Liver (tissue), 9 donors: ENCODE results near the gene NCOR1. TPM values are rescaled to one million over a fixed set of nuclear protein-coding genes. Genes with fewer than 3 reads are reported as not detected.
"Not testable (repeated sequence)": the region's sequence is repeated elsewhere in the genome, so short reads cannot be mapped to it uniquely, and the experiment has no call there.

ENCODE experiments used
- DNase-seq: peaks from one replicate; pipeline ENCODE4 v3.0.0-alpha.2; 2017; ENCODE audit warnings: low spot score
- H3K27ac ChIP-seq, 2 donors: one replicate each; pipeline ENCODE4 v1.7.0; 2013; ENCODE audit warnings: inconsistent platforms in 2 of 2, low read length in 2 of 2, control low read depth in 1 of 2, low read depth in 1 of 2, mild to moderate bottlenecking in 1 of 2
- H3K27me3 ChIP-seq, 4 donors: one replicate each; pipeline versions ENCODE4 v1.6.1 to v1.7.0; 2013; ENCODE audit warnings: low read length in 3 of 4, inconsistent platforms in 1 of 4, mild to moderate bottlenecking in 1 of 4, moderate library complexity in 1 of 4; ENCODE audit not compliant: control insufficient read depth in 4 of 4, insufficient read depth in 4 of 4
- H3K36me3 ChIP-seq, 4 donors: one replicate each; pipeline versions ENCODE4 v1.6.1 to v1.7.0; 2013; ENCODE audit warnings: low read length in 3 of 4, mild to moderate bottlenecking in 3 of 4, low read depth in 1 of 4, moderate library complexity in 1 of 4; ENCODE audit not compliant: control insufficient read depth in 4 of 4, insufficient read depth in 3 of 4
- H3K4me1 ChIP-seq, 4 donors: one replicate each; pipeline versions ENCODE4 v1.6.1 to v1.7.0; 2013; ENCODE audit warnings: low read length in 3 of 4, mild to moderate bottlenecking in 3 of 4, moderate library complexity in 1 of 4; ENCODE audit not compliant: control insufficient read depth in 4 of 4, insufficient read depth in 4 of 4
- H3K4me3 ChIP-seq, 3 donors: one replicate each; pipeline versions ENCODE4 v1.6.1 to v1.7.0; 2013; ENCODE audit warnings: low read length in 3 of 3, control low read depth in 1 of 3, low read depth in 1 of 3, mild to moderate bottlenecking in 1 of 3
- H3K9ac ChIP-seq, 2 donors: one replicate each; pipeline ENCODE4 v1.7.0; 2013; ENCODE audit warnings: low read length in 2 of 2, mild to moderate bottlenecking in 2 of 2, moderate library complexity in 2 of 2, control low read depth in 1 of 2, low read depth in 1 of 2
- H3K9me3 ChIP-seq, 4 donors: one replicate each; pipeline versions ENCODE4 v1.6.1 to v1.7.0; 2013; ENCODE audit warnings: low read length in 3 of 4; ENCODE audit not compliant: control insufficient read depth in 4 of 4
- ATF3 ChIP-seq: IDR thresholded peaks from 2 replicates; pipeline ENCODE4 v1.6.1; 2016; ENCODE audit warnings: antibody characterized with exemption
- EGR1 ChIP-seq, 2 donors: IDR thresholded peaks; 2 replicates each; pipeline ENCODE4 v1.6.1; 2016 to 2018; ENCODE audit warnings: antibody characterized with exemption in 2 of 2, low read depth in 2 of 2
- FOXA1 ChIP-seq: IDR thresholded peaks from 2 replicates; pipeline ENCODE4 v1.6.1; 2016; ENCODE audit warnings: antibody characterized with exemption
- FOXA2 ChIP-seq: IDR thresholded peaks from 2 replicates; pipeline ENCODE4 v1.6.1; 2016; ENCODE audit warnings: antibody characterized with exemption
- GABPA ChIP-seq, 2 donors: IDR thresholded peaks in 1 of 2; conservative IDR thresholded peaks in 1 of 2; 2 replicates each; pipeline ENCODE4 v1.6.1; 2016; ENCODE audit warnings: antibody characterized with exemption in 2 of 2, mild to moderate bottlenecking in 1 of 2, moderate library complexity in 1 of 2
- HNF4A ChIP-seq, 2 donors: conservative IDR thresholded peaks; 2 replicates each; pipeline ENCODE4 v1.6.1; 2016; ENCODE audit warnings: antibody characterized with exemption in 2 of 2, mild to moderate bottlenecking in 2 of 2
- HNF4G ChIP-seq: IDR thresholded peaks from 2 replicates; pipeline ENCODE4 v1.6.1; 2016; ENCODE audit warnings: antibody characterized with exemption
- JUND ChIP-seq, 2 donors: IDR thresholded peaks; 2 replicates each; pipeline ENCODE4 v1.6.1; 2016; ENCODE audit warnings: antibody characterized with exemption in 2 of 2
- NR2F2 ChIP-seq: IDR thresholded peaks from 2 replicates; pipeline ENCODE4 v1.6.1; 2016; ENCODE audit warnings: antibody characterized with exemption
- RAD21 ChIP-seq, 2 donors: IDR thresholded peaks; 2 replicates each; pipeline ENCODE4 v1.6.1; 2016; ENCODE audit warnings: antibody characterized with exemption in 2 of 2, mild to moderate bottlenecking in 2 of 2
- REST ChIP-seq: IDR thresholded peaks from 2 replicates; pipeline ENCODE4 v1.6.1; 2016; ENCODE audit warnings: antibody characterized with exemption, mild to moderate bottlenecking
- RXRA ChIP-seq, 2 donors: IDR thresholded peaks; 2 replicates each; pipeline ENCODE4 v1.6.1; 2017 to 2018; ENCODE audit warnings: antibody characterized with exemption in 2 of 2, mild to moderate bottlenecking in 1 of 2
- SP1 ChIP-seq: IDR thresholded peaks from 2 replicates; pipeline ENCODE4 v1.6.1; 2018; ENCODE audit warnings: antibody characterized with exemption, mild to moderate bottlenecking
- YY1 ChIP-seq: IDR thresholded peaks from 2 replicates; pipeline ENCODE4 v1.6.1; 2016; ENCODE audit warnings: antibody characterized with exemption, mild to moderate bottlenecking
- WGBS: extraction: QIAGEN DNeasy Blood & Tissue Kit; methylation state at CpG from one replicate; pipeline ENCODE4 v1.1.7; 2013; 5-methylcytosine and 5-hydroxymethylcytosine counted together
- polyA plus RNA-seq, 2 donors: library from polyadenylated mRNA; stranded (reverse) in 1 of 2; unstranded in 1 of 2; fragments of 200-250 nt in 1 of 2; fragments of >200 nt in 1 of 2; fragmentation: Nextera tagmentation in 1 of 2; extraction: Ambion mirVana in 1 of 2; gene quantifications; one replicate each; pipeline versions ENCODE4 v1.2.1 to v1.2.3, GENCODE V29; 2013 to 2015
- total RNA-seq, 2 donors: library from RNA; depleted of rRNA; stranded (reverse); fragments of >200 nt; gene quantifications; one replicate each; pipeline ENCODE4 v1.2.3, GENCODE V29; 2014
- TF ChIP-seq, protein P1 (sequence below): fragments of 150-350 bp; IDR thresholded peaks from 2 replicates; pipeline ENCODE4 v1.5.1; 2017; ENCODE audit warnings: improper control_type of control experiment, low read depth, low read length; ENCODE audit not compliant: missing input control
- donor health status: healthy.
- donor health status: healthy.
- donor health status: healthy.
- donor health status: healthy.
- donor health status: healthy.

The NCOR1 gene
- total and polyA plus RNA-seq, 4 donors = 23.6 to 94.8 (median 77.0) TPM

- no peak for TF ChIP-seq RXRA (IDR thresholded peaks at IDR 0.05)
- TF ChIP-seq FOXA2 = no peak
- TF ChIP-seq ATF3 = no peak
- TF ChIP-seq JUND (IDR thresholded peaks at IDR 0.05) = no peak
- TF ChIP-seq, protein P1, sequence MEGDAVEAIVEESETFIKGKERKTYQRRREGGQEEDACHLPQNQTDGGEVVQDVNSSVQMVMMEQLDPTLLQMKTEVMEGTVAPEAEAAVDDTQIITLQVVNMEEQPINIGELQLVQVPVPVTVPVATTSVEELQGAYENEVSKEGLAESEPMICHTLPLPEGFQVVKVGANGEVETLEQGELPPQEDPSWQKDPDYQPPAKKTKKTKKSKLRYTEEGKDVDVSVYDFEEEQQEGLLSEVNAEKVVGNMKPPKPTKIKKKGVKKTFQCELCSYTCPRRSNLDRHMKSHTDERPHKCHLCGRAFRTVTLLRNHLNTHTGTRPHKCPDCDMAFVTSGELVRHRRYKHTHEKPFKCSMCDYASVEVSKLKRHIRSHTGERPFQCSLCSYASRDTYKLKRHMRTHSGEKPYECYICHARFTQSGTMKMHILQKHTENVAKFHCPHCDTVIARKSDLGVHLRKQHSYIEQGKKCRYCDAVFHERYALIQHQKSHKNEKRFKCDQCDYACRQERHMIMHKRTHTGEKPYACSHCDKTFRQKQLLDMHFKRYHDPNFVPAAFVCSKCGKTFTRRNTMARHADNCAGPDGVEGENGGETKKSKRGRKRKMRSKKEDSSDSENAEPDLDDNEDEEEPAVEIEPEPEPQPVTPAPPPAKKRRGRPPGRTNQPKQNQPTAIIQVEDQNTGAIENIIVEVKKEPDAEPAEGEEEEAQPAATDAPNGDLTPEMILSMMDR = no peak
- TF ChIP-seq YY1 = no peak
- no peak for TF ChIP-seq FOXA1
- TF ChIP-seq EGR1 (IDR thresholded peaks at IDR 0.05; ENCODE audit: low read depth in 2 of 2) = no peak
- TF ChIP-seq HNF4A (conservative IDR thresholded peaks at IDR 0.05) = no peak
- no peak for TF ChIP-seq HNF4G
- TF ChIP-seq SP1 = no peak
- no peak overlapping the region for H3K27ac ChIP-seq
- H3K4me3 ChIP-seq = no peak overlapping the region
- no peaks in the 10 kb centered on the region for H3K9me3 ChIP-seq
- no peaks in the 10 kb centered on the region for H3K27me3 ChIP-seq
- WGBS = 95% methylated on average over 2 of the region's 2 CpGs
- no peak for DNase-seq
- no peak overlapping the region for H3K9ac ChIP-seq
- H3K36me3 ChIP-seq = peaks cover 12 to 78% (median 64%) of the 10 kb centered on the region in 4 donors
- no peaks in the 10 kb centered on the region for H3K4me1 ChIP-seq
Observed at GRCh38 chr17:16061631-16062030, 153.7 kb downstream of the NCOR1 start.

GRCh38 chr17:16055139-16055538 lies 160.2 kb downstream of the NCOR1 start:
- H3K36me3 ChIP-seq = peaks cover 3 to 42% (median 30%) of the 10 kb centered on the region in 4 donors
- H3K4me1 ChIP-seq, H3K27me3 ChIP-seq, H3K27ac ChIP-seq, H3K4me3 ChIP-seq, H3K9ac ChIP-seq, DNase-seq, H3K9me3 ChIP-seq: not testable (repeated sequence)
- 75% methylated on average over 4 of the region's 4 CpGs for WGBS

GRCh38 chr17:16052486-16052885 lies 162.8 kb downstream of the NCOR1 start:
- H3K9ac ChIP-seq = no peak overlapping the region
- H3K4me1 ChIP-seq = no peaks in the 10 kb centered on the region
- TF ChIP-seq SP1 (no peak), RAD21 (IDR thresholded peaks at IDR 0.05) (no peak)
- H3K27me3 ChIP-seq = no peaks in the 10 kb centered on the region
- no peaks in the 10 kb centered on the region for H3K9me3 ChIP-seq
- no peak overlapping the region for H3K4me3 ChIP-seq
- peaks cover 3 to 34% (median 25%) of the 10 kb centered on the region in 4 donors for H3K36me3 ChIP-seq
- DNase-seq = no peak
- no peak overlapping the region for H3K27ac ChIP-seq
- WGBS = 76% methylated on average over 1 of the region's 1 CpG

DNA sequence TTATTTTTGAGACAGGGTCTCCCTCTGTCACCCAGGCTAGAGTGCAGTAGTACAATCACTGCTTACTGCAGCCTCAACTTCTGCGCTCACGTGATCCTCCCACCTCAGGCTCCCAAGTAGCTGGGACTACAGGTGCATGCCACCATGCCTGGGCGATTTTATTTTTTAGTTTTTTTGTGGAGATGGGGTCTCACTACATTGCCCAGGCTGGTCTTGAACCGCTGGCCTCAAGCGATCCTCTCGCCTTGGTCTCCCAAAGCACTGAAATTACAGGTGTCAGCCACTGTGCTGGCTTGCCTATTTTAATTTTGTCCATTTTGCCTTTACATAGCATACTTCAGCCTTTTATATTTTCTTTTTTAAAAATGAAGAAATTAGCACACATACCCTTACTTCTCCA lies 164.5 kb downstream of the NCOR1 start:
- no peaks in the 10 kb centered on the region for H3K27me3 ChIP-seq
- peaks cover 3 to 35% (median 26%) of the 10 kb centered on the region in 4 donors for H3K36me3 ChIP-seq
- H3K9ac ChIP-seq = no peak overlapping the region
- DNase-seq = no peak
- H3K4me1 ChIP-seq = no peaks in the 10 kb centered on the region
- no peak overlapping the region for H3K4me3 ChIP-seq
- WGBS = 98% methylated on average over 6 of the region's 6 CpGs
- TF ChIP-seq FOXA1 (no peak), GABPA (IDR thresholded peaks at IDR 0.05 in 1 of 2, conservative IDR thresholded peaks at IDR 0.05 in 1 of 2) (no peak), SP1 (no peak), ATF3 (no peak), NR2F2 (no peak), JUND (IDR thresholded peaks at IDR 0.05) (no peak), YY1 (no peak), RXRA (IDR thresholded peaks at IDR 0.05) (no peak), REST (no peak)
- H3K9me3 ChIP-seq = no peaks in the 10 kb centered on the region
- no peak overlapping the region for H3K27ac ChIP-seq
